BLaER1 treated with 17β-estradiol and CSF1 and Interleukin-3, amounts not matched to agents 10 nM and 100 nM (cell line): ENCODE measurements around the gene RWDD4.

Experiments used
- H3K27ac ChIP-seq, 11 experiments: shearing (Covaris generic); formaldehyde crosslinking; 2 replicates each; pipeline ENCODE4 v1.8.1; 2022
- H3K27me3 ChIP-seq, 11 experiments: shearing (Covaris generic); formaldehyde crosslinking; 2 replicates each; pipeline ENCODE4 v1.8.1; 2022
- H3K36me3 ChIP-seq, 11 experiments: shearing (Covaris generic); formaldehyde crosslinking; 2 replicates each; pipeline ENCODE4 v1.8.1; 2022
- H3K4me1 ChIP-seq, 10 experiments: shearing (Covaris generic); formaldehyde crosslinking; 2 replicates each; pipeline ENCODE4 v1.8.1; 2022
- H3K4me2 ChIP-seq, 11 experiments: shearing (Covaris generic); formaldehyde crosslinking; 2 replicates each; pipeline ENCODE4 v1.8.1; 2022
- H3K4me3 ChIP-seq, 10 experiments: shearing (Covaris generic); formaldehyde crosslinking; 2 replicates each; pipeline ENCODE4 v1.8.1; 2022
- H3K9ac ChIP-seq, 11 experiments: shearing (Covaris generic); formaldehyde crosslinking; 2 replicates each; pipeline ENCODE4 v1.8.1; 2022
- H3K9me3 ChIP-seq, 11 experiments: shearing (Covaris generic); formaldehyde crosslinking; replicated peaks in 1 of 11; 2 replicates each; pipeline ENCODE4 v1.8.1; 2022
- H4K20me1 ChIP-seq, 11 experiments: shearing (Covaris generic); formaldehyde crosslinking; 2 replicates each; pipeline ENCODE4 v1.8.1; 2022
- Cebpa-rat ChIP-seq, 11 experiments: shearing (Covaris generic); IDR thresholded peaks; 2 replicates each; pipeline ENCODE4 v1.8.1; 2022

Gene RWDD4

DNA sequence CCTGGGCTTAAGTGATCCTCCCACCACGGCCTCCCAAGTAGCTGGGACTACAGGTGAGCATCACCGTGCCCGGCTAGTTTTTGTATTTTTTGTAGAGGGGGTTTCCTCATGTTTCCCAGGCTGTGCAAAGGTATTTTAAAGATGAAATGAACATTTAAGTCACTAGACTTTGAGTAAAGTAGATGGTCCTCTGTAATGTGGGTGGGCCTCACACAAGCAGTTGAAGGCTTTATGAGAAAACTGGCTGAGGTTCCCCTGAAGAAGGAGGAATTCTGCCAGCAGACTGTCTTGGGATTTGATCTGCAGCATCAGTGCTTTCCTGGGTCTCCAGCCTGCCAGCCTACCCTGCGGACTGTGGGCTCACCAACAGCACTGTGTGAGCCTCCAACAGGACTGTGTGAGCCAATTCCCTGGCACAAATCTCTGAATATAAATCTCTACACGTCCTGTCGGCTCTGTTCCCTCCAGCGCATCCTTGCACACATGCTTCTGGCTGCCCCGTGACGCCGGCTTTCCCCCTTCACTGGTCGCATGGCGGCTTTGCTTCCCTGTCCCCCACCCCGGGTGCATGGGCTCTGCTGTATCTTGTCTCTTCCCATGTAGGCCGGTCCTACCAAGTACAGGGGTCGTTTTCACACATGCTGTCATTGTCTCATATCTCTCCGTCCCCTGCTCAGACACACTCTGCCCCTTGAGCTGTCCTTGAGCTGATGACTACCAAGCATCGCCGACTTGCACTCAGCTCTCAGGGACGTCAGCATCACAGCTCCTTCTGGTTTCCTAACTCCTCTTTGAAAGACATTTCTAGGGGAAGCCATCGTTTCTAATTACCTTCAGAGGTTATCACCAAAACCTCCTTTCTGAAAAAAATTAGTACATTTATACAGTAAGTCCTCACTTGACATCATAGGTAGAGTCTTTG lies 46.4 kb downstream of the RWDD4 start:
- Histone ChIP-seq H3K9ac (no peak overlapping the region), H3K4me3 (no peak overlapping the region), H3K9me3 (no peaks in the 10 kb centered on the region), H3K4me2 (no peak overlapping the region), H4K20me1 (no peaks in the 10 kb centered on the region), H3K36me3 (no peaks in the 10 kb centered on the region), H3K4me1 (no peaks in the 10 kb centered on the region), H3K27ac (no peak overlapping the region), H3K27me3 (no peaks in the 10 kb centered on the region)
- TF ChIP-seq Cebpa-rat (IDR thresholded peaks at IDR 0.05): no peak

DNA sequence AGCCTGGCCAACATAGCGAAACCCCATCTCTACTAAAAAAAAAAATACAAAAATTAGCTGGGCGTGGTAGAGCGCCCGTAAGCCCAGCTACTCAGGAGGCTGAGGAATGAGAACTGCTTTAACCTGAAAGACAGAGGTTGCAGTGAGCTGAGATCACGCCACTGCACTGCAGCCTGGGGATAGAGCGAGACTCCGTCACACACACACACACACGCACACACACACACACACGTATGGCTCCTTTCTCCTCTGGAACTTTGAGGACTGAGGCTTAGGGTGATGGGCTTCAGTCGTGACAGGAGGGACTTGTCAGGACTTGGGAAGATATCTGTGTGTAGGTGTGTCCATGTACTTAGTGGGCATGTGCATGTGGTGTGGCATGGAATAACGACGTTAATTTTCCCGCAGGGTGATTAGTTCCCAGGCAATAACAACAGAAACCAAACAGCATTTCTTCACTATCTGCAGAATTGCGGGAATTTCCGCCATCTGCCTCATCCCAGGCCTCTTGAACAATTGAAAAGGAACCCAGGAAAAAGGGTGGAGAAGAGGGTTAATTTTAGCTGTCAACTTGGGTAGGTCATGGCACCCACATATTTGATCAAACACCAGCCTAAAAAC lies 47.7 kb downstream of the RWDD4 start:
- Histone ChIP-seq H3K4me1 (no peaks in the 10 kb centered on the region), H3K4me2 (no peak overlapping the region), H3K4me3 (no peak overlapping the region), H4K20me1 (no peaks in the 10 kb centered on the region), H3K36me3 (no peaks in the 10 kb centered on the region), H3K9ac (no peak overlapping the region), H3K9me3 (no peaks in the 10 kb centered on the region), H3K27ac (no peak overlapping the region), H3K27me3 (no peaks in the 10 kb centered on the region)
- no peak for TF ChIP-seq Cebpa-rat (IDR thresholded peaks at IDR 0.05)

DNA sequence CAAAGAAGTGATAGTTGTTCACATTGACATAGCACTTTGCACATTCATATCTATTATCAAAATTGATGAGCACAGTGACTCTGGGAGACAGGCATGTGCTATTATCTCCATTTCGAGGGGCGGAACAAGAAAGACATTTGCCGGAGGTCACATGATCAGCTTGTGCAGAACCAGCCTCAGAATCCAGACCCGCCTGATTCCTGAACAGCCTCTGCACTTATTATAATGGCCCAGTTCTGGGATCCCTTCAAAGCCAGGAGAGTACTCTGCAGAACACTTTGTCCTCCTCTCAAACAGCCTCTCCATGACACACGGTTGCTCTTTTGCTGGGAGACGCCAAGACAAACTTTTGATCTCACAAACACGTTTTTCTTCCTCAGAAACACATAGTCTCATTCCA lies 48.4 kb downstream of the RWDD4 start:
- Histone ChIP-seq H4K20me1 (no peaks in the 10 kb centered on the region), H3K27ac (no peak overlapping the region), H3K36me3 (no peaks in the 10 kb centered on the region), H3K4me2 (no peak overlapping the region), H3K27me3 (no peaks in the 10 kb centered on the region), H3K9ac (no peak overlapping the region), H3K9me3 (no peaks in the 10 kb centered on the region), H3K4me3 (no peak overlapping the region), H3K4me1 (no peaks in the 10 kb centered on the region)
- no peak for TF ChIP-seq Cebpa-rat (IDR thresholded peaks at IDR 0.05)

DNA sequence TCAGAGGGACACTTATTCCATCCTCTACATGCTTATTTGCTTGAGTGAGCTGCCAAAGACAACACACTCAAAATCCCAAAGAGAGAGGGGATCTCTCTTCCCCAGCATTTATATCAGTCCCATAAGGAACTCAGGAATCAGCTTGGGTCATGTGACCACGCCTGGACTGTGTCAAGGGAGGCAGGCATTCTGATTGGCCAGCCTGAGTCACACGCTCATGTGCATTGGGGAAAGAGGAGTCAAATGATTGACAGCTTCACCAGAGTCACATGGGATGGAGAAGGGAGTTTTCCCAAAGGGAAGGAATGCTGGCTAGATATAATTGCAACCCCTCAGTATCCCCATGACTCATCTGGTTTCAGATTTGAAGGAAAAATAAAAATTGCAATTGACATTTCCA lies 49.0 kb downstream of the RWDD4 start:
- no peak for TF ChIP-seq Cebpa-rat (IDR thresholded peaks at IDR 0.05)
- no peak overlapping the region for H3K27ac ChIP-seq
- no peaks in the 10 kb centered on the region for H3K9me3 ChIP-seq
- H3K4me3 ChIP-seq: no peak overlapping the region
- H3K9ac ChIP-seq: no peak overlapping the region
- no peaks in the 10 kb centered on the region for H3K4me1 ChIP-seq
- no peaks in the 10 kb centered on the region for H3K36me3 ChIP-seq
- H4K20me1 ChIP-seq: no peaks in the 10 kb centered on the region
- no peaks in the 10 kb centered on the region for H3K27me3 ChIP-seq
- no peak overlapping the region for H3K4me2 ChIP-seq

DNA sequence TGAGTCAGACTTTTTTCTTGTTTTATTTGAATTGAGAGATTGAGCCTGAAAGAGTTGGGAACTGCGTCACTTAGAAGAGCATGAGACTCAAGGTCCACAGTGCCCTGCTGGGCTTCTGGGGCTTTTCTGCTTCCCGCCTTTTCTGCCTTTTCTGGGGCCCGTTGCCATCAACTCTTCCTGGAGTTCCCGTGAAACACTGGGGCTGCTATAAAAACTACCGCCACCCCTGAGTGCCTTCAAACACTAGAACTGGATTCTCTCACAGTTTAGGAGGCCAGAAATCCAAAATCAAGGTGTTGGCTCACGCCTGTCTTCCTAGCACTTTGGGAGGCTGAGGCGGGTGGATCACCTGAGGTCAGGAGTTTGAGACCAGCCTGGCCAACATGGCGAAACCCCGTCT lies 49.8 kb downstream of the RWDD4 start:
- TF ChIP-seq Cebpa-rat (IDR thresholded peaks at IDR 0.05): no peak
- Histone ChIP-seq H4K20me1 (no peaks in the 10 kb centered on the region), H3K36me3 (no peaks in the 10 kb centered on the region), H3K27ac (no peak overlapping the region), H3K27me3 (no peaks in the 10 kb centered on the region), H3K4me3 (no peak overlapping the region), H3K4me2 (no peak overlapping the region), H3K4me1 (no peaks in the 10 kb centered on the region), H3K9me3 (no peaks in the 10 kb centered on the region), H3K9ac (no peak overlapping the region)

DNA sequence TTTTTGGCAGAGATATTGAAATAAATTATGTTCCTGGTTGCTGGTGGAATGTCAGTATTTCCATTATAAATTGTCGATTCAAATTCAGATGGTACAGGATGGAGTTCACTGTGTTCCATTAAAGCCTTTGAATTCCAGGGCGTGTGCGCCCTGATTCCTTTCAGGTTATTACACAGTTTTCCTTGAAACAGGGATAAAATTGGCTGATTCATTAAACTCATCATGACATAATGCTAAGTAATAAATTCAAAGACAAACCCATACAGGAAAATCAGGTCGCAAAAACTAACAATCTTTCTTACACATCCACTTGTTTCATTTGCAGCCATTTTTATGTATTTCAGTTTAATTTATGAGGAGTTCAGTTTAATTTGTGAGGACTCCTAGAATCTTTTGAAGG lies 51.1 kb downstream of the RWDD4 start:
- H3K4me2 ChIP-seq: no peak overlapping the region
- H3K27me3 ChIP-seq: no peaks in the 10 kb centered on the region
- H3K9me3 ChIP-seq: no peaks in the 10 kb centered on the region
- H4K20me1 ChIP-seq: no peaks in the 10 kb centered on the region
- H3K4me1 ChIP-seq: no peaks in the 10 kb centered on the region
- no peak overlapping the region for H3K27ac ChIP-seq
- TF ChIP-seq Cebpa-rat (IDR thresholded peaks at IDR 0.05): no peak
- H3K4me3 ChIP-seq: no peak overlapping the region
- no peak overlapping the region for H3K9ac ChIP-seq
- no peaks in the 10 kb centered on the region for H3K36me3 ChIP-seq

DNA sequence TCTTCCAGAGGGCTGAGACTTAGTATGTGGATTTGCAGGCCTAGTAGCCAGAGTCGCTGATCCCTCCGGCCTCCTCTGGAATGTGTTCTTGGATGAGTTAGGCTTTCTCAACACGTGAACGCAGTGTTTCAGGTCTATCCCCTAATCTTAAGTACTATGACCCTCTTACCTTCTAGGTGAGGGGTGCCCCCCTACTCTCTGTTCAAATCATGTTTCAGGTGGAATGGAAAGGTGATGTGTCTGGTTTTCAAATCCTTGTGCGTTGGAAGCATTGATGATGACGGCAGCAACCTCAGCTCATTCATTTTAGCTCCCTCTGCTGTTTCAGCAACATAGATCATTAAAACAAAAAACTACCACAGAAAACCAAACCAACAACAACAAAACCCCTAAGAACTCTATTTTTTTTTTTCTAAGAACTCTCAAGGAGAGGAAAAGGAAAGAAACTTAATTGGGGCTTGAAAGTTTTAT lies 56.4 kb downstream of the RWDD4 start:
- no peaks in the 10 kb centered on the region for H3K36me3 ChIP-seq
- H3K27ac ChIP-seq: no peak overlapping the region
- no peaks in the 10 kb centered on the region for H3K4me1 ChIP-seq
- H3K4me3 ChIP-seq: no peak overlapping the region
- TF ChIP-seq Cebpa-rat (IDR thresholded peaks at IDR 0.05): no peak
- no peak overlapping the region for H3K9ac ChIP-seq
- no peaks in the 10 kb centered on the region for H3K9me3 ChIP-seq
- H3K4me2 ChIP-seq: no peak overlapping the region
- H3K27me3 ChIP-seq: no peaks in the 10 kb centered on the region
- no peaks in the 10 kb centered on the region for H4K20me1 ChIP-seq

DNA sequence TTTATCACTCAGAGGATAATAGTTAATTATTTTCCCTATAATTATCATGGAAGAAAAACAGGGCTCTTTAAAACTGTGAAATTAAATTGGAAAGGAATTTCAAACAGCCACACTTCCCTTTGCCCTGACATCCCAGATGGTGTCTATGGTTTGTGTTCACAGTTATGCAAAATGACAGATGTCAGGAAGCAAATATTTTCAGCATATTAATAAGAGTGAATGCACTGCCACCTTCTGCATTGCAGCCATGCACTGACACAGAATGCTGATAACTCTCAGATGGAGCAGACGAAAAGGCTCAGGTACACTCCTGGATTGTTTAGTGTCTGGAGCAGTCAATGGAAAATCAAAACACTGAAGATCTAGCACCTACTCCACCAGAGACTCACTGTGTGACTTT lies 57.6 kb downstream of the RWDD4 start:
- H3K4me3 ChIP-seq: no peak overlapping the region

DNA sequence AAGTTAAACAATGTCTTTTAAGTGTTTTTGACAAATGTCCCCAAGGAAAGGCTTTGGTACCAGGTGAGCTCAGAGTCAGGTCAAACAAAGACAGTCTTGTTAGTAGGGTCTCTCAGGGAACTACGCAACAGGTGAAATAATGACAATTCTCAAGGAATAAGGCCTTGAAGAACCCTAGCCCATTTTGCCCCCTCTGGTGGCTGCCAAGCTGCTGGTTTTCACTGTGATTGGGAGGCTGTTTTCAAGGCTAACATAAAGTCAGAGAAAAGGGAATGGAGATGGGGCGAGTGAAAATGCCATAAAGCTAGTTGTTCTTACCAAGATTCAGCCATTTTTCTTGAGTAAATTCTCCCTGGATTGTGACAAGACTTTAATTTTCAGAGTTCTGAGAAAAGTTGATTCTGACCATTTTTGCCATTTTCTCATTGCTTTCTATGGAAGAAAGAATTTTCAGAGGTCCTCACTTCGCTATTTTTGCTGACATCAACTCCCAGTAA lies 58.7 kb downstream of the RWDD4 start:
- Histone ChIP-seq H3K4me2 (no peak overlapping the region), H3K4me1 (no peaks in the 10 kb centered on the region), H3K27me3 (no peaks in the 10 kb centered on the region), H3K4me3 (no peak overlapping the region), H3K9ac (no peak overlapping the region), H4K20me1 (no peaks in the 10 kb centered on the region), H3K9me3 (no peaks in the 10 kb centered on the region), H3K36me3 (no peaks in the 10 kb centered on the region), H3K27ac (no peak overlapping the region)
- no peak for TF ChIP-seq Cebpa-rat (IDR thresholded peaks at IDR 0.05)

More for the DNA sequence above, 57.6 kb downstream of the RWDD4 start:
- Histone ChIP-seq H3K36me3 (no peaks in the 10 kb centered on the region), H3K4me2 (no peak overlapping the region), H3K27ac (no peak overlapping the region), H3K4me1 (no peaks in the 10 kb centered on the region), H3K9me3 (no peaks in the 10 kb centered on the region), H3K9ac (no peak overlapping the region), H3K27me3 (no peaks in the 10 kb centered on the region), H4K20me1 (no peaks in the 10 kb centered on the region)
- TF ChIP-seq Cebpa-rat (IDR thresholded peaks at IDR 0.05): no peak

DNA sequence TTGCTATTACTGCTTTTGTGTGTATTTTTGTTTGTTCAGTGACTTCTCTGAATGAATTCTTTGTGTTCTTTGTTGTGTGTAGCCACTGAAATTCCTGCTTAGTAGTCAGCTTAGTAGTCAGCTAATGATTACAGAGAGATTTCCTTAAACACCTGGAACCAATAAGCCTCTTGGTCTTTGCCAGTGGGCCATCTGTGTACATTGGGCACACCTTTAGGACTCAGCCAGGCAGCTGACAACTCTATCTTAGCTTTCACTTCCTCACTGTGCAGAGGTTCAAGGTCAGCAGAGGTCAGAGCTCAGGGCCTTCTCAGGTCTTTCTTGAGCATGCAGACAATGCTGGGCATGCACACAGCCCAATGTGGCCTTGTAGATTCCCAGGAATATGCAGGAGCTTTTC lies 59.3 kb downstream of the RWDD4 start:
- Histone ChIP-seq H3K4me2 (no peak overlapping the region), H3K9ac (no peak overlapping the region), H3K27me3 (no peaks in the 10 kb centered on the region), H3K4me3 (no peak overlapping the region), H4K20me1 (no peaks in the 10 kb centered on the region), H3K27ac (no peak overlapping the region), H3K9me3 (no peaks in the 10 kb centered on the region), H3K4me1 (no peaks in the 10 kb centered on the region), H3K36me3 (no peaks in the 10 kb centered on the region)
- TF ChIP-seq Cebpa-rat (IDR thresholded peaks at IDR 0.05): no peak
